Stimulated activated CD8-positive, alpha-beta memory T cell treated with anti-CD3 and anti-CD28 coated beads, Interleukin-4, amount 100 ng/mL, for 24 hours (primary cell): ENCODE results near the gene C2orf72.
"Not testable (repeated sequence)": the region's sequence is repeated elsewhere in the genome, so short reads cannot be mapped to it uniquely, and the experiment has no call there.

Experiments used
- DNase-seq: peaks from one replicate; pipeline ENCODE4 v3.0.0-alpha.2; 2020; ENCODE audit warnings: low read depth

Gene C2orf72

GRCh38 chr2:231037202-231037730 is at the start of gene C2orf72:
TSS of gene C2orf72 (plus strand) at chr2:231037523. CDS start at chr2:231037566, 43 bp downstream.
- DNase-seq, result no peak

GRCh38 chr2:230989731-230990130 is 47.6 kb upstream of the C2orf72 start:
- no peak for DNase-seq

GRCh38 chr2:230990131-230990898 is 47.0 kb upstream of the C2orf72 start:
- DNase-seq, result no peak

- DNase-seq, result no peak
These were observed 46.5 kb upstream of the C2orf72 start for GRCh38 chr2:230990899-230991150.

- no peak for DNase-seq
These were observed 45.7 kb upstream of the C2orf72 start for GRCh38 chr2:230991598-230991997.

GRCh38 chr2:230995821-230996220 is 41.5 kb upstream of the C2orf72 start, which contains the start of gene SPATA3:
TSS of gene SPATA3 (plus strand) at chr2:230996121. CDS start at chr2:230996234, 113 bp downstream.
- DNase-seq, result no peak

GRCh38 chr2:230996661-230997060 is 40.7 kb upstream of the C2orf72 start:
- no peak for DNase-seq

GRCh38 chr2:230998882-230999281 is 38.4 kb upstream of the C2orf72 start:
- DNase-seq, result no peak

GRCh38 chr2:230999477-230999876 is 37.8 kb upstream of the C2orf72 start:
- no peak for DNase-seq

GRCh38 chr2:231000211-231000904 is 37.0 kb upstream of the C2orf72 start:
- no peak for DNase-seq

- no peak for DNase-seq
These were observed 36.3 kb upstream of the C2orf72 start for GRCh38 chr2:231001036-231001435.

GRCh38 chr2:231001921-231002320 is 35.4 kb upstream of the C2orf72 start:
- no peak for DNase-seq

- no peak for DNase-seq
These were observed 34.7 kb upstream of the C2orf72 start for GRCh38 chr2:231002641-231003040.

GRCh38 chr2:231003186-231003585 is 34.1 kb upstream of the C2orf72 start:
- no peak for DNase-seq

- not testable (repeated sequence) for DNase-seq
These were observed 32.4 kb upstream of the C2orf72 start for GRCh38 chr2:231004930-231005329.

- no peak for DNase-seq
These were observed 29.8 kb upstream of the C2orf72 start for GRCh38 chr2:231007286-231008098.

- DNase-seq, result no peak
These were observed 29.2 kb upstream of the C2orf72 start for GRCh38 chr2:231008131-231008530.

- DNase-seq, result no peak
These were observed 27.9 kb upstream of the C2orf72 start for GRCh38 chr2:231009236-231009919.

- no peak for DNase-seq
These were observed 27.1 kb upstream of the C2orf72 start for GRCh38 chr2:231010201-231010730.

- DNase-seq, result no peak
These were observed 25.8 kb upstream of the C2orf72 start for GRCh38 chr2:231011526-231011925.

GRCh38 chr2:231012463-231012862 is 24.9 kb upstream of the C2orf72 start:
- DNase-seq, result no peak

GRCh38 chr2:231013820-231014219 is 23.5 kb upstream of the C2orf72 start:
- no peak for DNase-seq
